H7 (cell line): ENCODE data around the gene HS3ST4. TPM values are rescaled to one million over a fixed set of nuclear protein-coding genes. Genes with fewer than 3 reads are reported as not detected.

Experiments used
- DNase-seq: peaks from one replicate; pipeline ENCODE4 v3.0.0; 2012
- H3K27me3 ChIP-seq: 2 replicates; pipeline ENCODE4 v1.6.0; 2011; ENCODE audit warnings: mild to moderate bottlenecking, low read length; ENCODE audit not compliant: control insufficient read depth, insufficient read depth
- H3K36me3 ChIP-seq: replicated peaks from 2 replicates; pipeline ENCODE4 v1.5.1; 2011; ENCODE audit warnings: low read length; ENCODE audit not compliant: control insufficient read depth, insufficient read depth
- H3K4me3 ChIP-seq: 2 replicates; pipeline ENCODE4 v1.5.1; 2011; ENCODE audit warnings: low read depth, mild to moderate bottlenecking, control low read depth, low read length, moderate library complexity; ENCODE audit not compliant: insufficient read depth
- total RNA-seq: library from RNA; depleted of rRNA; stranded (reverse); fragments of >200 nt; shearing (Covaris generic); gene quantifications from 2 replicates; pipeline ENCODE4 v1.2.3, GENCODE V29; 2014

HS3ST4 gene
- total RNA-seq, 1 experiment from 2014 or later = 1.9 TPM

DNA sequence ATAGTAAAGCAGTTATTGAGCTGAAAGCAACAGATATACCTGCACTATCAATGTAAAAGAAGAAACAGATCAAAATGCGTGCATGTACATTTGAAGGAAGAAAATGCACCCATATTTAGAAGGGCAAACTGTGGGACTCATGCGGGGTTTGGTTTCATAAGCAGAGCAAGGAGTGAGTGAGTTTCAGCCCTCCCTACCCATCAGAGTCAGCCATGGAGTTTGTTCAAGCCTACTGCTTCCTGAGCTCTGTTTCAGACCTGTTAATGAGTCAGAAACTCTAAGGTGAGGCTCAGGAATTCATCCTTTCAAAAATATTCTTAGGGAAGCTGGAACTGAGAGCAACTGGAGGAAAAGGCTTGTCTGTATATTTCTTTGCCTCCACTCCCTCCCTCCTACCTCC is 446.2 kb downstream of the HS3ST4 start:
- no peaks in the 10 kb centered on the region for H3K36me3 ChIP-seq
- no peak for DNase-seq
- H3K27me3 ChIP-seq = no peaks in the 10 kb centered on the region; the same call in 1 of the 2 replicates
- no peak overlapping the region for H3K4me3 ChIP-seq

DNA sequence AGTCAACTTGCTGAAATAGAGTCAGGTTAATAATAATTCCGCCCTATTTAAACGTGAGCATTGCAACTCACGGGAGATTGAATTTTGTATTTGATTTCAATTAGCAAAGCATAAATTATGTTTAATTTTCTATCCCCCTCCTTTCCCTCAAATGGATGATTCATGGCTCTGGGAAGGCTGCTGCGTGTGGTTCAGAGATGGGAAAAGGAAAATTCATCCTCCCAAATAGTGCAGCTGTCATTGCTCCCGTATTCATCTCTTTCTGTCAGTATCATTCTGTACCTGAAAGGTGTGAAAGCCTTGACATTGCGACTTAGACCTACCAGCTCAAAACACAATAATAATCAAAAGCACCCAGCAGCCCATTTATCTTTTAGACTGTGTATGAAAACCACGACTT is 447.3 kb downstream of the HS3ST4 start:
- Histone ChIP-seq H3K27me3 (no peaks in the 10 kb centered on the region; the same call in 1 of the 2 replicates), H3K36me3 (no peaks in the 10 kb centered on the region), H3K4me3 (no peak overlapping the region)
- no peak for DNase-seq

DNA sequence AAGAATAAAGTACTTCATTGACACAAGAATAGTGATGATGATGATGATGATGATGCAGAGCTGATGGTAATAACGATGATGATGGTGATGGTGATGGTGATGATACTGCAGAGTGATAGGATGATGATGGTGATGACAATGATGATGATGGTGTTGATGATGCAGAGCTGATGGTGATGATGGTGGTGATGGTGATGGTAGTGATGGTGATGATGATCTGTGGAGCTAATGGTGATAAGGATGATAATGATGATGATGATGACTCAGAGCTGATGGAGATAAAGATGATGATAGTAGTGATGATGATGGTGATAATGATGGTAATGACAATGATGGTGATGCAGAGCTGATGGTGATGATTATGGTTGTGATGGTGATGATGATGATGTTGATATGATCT is 448.1 kb downstream of the HS3ST4 start:
- H3K27me3 ChIP-seq = no peaks in the 10 kb centered on the region; the same call in 1 of the 2 replicates
- DNase-seq = no peak

DNA sequence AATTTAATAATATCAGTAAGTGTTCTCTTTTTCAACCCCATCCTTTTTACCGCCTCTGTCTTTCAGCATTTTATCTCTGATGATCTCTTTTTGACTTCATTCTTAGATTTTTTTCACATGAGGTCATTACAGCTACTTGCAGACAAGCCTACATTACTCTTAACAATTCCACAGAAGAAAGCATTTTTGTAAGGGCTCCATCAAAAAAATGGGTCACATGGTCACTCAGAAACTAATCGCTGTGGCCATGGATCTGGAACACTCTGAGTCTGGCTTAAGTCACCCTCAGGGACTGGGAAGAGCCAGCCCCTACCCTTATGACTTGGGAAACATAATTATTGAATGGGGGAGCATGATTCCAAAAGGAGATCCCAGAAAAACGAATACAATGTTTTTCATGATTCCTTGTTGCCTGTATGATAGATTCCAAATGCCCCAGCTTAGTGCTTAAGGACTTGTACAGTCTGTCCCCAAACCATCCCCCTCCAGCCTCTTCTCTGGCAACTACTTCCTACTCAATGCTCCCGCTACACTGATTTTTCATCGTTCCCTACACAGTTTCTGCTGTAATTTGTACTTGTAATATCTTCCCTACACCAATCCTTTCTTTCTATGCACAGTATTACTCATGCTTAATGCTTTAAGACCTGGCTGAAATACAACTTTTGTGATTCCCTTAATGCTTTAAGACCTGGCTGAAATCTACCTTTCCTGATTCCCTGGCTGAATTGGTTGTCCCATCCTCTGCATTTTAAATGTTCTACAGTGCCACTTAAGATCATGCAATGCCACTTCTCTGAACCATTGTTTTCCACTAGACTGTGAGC is 457.8 kb downstream of the HS3ST4 start:
- Histone ChIP-seq H3K4me3 (no peak overlapping the region), H3K36me3 (no peaks in the 10 kb centered on the region), H3K27me3 (no peaks in the 10 kb centered on the region; the same call in 1 of the 2 replicates)
- no peak for DNase-seq

More for the DNA sequence above, 448.1 kb downstream of the HS3ST4 start:
- no peak overlapping the region for H3K4me3 ChIP-seq
- no peaks in the 10 kb centered on the region for H3K36me3 ChIP-seq

DNA sequence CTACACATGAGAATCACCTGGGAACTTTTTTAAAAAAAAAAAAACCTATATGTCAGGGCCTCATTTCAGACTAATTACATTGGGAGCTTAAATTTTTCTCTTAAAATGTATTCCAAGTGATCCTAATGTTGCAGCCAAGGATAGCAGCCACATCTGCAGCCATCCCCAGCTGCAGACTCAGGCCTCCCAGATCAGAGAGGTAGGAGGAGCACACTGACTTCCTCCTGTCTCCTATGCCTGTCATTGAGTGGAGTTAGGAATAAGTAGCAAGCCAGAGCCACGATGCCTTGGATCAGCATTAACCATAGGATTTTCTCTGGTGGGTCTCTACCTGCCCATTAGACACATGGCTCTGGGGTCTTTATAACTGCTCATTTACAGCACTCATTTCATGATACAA is 463.5 kb downstream of the HS3ST4 start:
- no peaks in the 10 kb centered on the region for H3K27me3 ChIP-seq
- H3K4me3 ChIP-seq = no peak overlapping the region
- DNase-seq = no peak
- H3K36me3 ChIP-seq = no peaks in the 10 kb centered on the region

DNA sequence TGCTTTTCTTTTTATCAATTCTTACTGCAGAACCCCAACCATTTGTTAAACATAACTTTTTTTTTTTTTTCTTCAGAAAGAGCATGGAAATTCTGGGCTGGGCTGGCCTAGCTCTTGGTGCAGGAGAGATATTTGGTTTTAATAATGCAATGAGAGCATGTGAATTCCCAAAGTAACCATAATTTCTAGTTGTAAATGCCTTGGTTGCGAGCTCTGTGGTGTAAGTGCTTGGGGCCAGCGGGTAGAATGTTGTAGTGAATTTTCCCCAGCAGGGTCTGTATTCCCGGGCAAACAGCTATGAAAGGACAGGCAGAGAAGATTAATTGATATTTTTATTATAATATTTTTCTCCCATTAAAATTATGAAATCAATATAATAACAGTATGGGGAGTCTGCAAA is 465.6 kb downstream of the HS3ST4 start:
- Histone ChIP-seq H3K36me3 (no peaks in the 10 kb centered on the region), H3K27me3 (no peaks in the 10 kb centered on the region), H3K4me3 (no peak overlapping the region)
- DNase-seq = no peak

DNA sequence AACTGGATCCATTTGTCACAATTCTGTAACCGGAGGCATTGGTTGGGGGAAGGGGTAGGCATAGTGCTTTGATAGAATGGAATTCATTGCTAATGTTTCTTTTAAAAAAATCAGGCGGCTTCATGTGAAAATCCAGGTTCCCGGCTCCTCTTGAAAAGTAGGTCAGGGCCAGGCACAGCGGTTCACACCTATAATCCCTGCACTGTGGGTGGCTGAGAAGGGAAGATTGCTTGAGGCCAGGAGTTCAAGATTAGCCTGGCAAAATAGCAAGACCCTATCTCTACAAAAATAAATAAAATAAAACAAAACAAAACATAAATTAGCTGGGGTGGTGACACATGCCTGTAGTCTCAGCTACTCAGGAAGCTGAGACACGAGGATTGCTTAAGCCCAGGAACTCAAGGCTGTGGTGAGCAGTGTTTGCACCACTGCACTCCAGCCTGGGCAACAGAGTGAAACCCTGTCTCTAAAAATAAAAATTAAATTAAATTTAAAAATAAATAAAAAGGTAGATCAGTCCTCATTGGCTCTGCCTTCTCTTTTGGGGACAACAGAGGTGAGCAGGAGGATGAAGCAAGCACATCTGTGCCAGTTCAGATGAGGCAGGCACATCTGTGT is 466.5 kb downstream of the HS3ST4 start:
- Histone ChIP-seq H3K4me3 (no peak overlapping the region), H3K36me3 (no peaks in the 10 kb centered on the region), H3K27me3 (no peaks in the 10 kb centered on the region)
- DNase-seq = no peak

DNA sequence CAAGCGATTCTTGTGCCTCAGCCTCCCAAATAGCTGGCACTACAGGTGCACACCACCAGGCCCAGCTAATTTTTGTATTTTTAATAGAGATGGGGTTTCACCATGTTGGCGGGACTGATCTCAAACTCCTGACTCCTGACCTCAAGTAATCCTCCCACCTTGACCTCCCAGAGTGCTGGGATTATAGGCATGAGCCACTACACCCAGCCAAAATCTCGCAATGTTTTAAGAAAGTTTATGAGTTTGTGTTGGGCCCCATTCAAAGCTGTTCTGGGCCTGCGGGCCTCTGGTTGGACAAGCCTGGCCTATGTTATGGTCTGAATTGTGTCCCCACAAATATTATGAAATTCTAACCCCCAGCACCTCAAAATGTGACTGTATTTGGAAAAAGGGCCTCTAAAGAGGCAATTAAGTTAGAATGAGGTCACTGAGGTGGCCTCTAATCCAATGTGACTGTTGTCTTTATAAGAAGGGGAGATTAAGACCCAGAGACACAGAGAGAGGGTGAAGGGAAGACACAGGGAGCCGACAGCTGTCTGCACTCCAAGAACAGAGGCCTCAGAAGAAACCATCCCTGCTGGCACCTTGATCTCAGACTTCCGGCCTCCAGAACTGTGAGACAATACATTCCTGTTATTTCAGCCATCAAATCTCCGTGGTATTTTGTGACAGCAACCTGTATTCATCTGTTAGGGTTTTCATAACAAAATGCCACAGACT is 469.9 kb downstream of the HS3ST4 start:
- Histone ChIP-seq H3K27me3 (no peaks in the 10 kb centered on the region), H3K36me3 (no peaks in the 10 kb centered on the region), H3K4me3 (no peak overlapping the region)
- no peak for DNase-seq

DNA sequence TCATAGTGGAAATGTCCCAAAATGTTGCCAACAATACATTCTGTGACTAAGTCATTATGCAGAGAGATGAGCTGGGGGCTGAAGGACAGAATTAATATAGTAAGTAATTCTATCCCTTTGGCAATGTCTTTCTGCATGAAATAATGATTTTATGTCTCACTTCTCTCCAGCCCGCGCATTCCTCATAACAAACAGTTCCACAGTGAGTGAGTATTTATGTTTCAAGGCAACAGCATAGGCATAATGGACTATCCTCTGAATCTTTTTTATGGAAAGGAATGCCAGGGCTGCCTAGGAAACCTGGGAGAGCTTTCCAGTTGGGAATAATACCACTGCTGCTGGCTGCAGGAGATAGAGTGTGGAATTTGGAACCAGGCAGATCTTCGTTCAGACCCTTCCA is 477.7 kb downstream of the HS3ST4 start:
- DNase-seq = no peak
- H3K27me3 ChIP-seq = no peaks in the 10 kb centered on the region
- no peak overlapping the region for H3K4me3 ChIP-seq
- no peaks in the 10 kb centered on the region for H3K36me3 ChIP-seq

DNA sequence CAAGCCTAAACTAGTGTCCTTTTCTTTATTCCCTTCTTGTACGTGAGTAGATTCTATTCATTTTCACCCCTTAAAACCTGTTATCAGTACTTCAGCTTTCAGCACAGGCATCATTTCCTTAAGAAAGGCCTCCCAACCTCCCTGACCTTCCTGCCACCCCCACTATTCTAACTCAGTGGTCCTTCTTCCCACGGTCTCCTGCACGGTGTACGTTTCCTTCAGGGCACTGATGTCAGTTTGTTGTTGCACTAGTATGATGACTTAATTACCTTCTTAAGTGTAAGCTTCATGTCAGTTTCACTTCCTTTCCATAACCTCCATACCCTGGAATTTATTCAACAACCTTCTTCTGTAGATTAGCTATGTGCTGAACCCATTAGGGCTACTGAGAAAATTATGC is 484.2 kb downstream of the HS3ST4 start:
- Histone ChIP-seq H3K27me3 (no peaks in the 10 kb centered on the region), H3K36me3 (no peaks in the 10 kb centered on the region), H3K4me3 (no peak overlapping the region)
- no peak for DNase-seq

DNA sequence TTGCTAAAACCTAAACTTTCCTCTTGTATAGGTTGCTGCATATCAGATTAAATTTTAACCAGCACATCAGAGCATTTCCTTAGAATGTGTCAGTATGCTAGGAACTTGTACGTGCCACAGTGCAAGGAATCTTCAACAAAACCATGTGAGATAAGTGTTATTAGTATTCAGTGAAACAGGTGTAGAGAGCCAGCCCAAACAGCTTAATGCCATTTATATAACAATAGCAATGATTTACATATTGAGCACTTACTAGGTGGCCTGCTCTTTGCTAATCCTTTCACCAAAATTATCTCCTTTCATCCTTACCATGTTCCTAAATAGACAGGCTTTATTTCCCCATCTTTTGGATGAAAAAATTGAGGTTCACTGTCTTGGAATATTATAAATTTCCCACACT is 485.7 kb downstream of the HS3ST4 start:
- Histone ChIP-seq H3K36me3 (no peaks in the 10 kb centered on the region), H3K4me3 (no peak overlapping the region), H3K27me3 (no peaks in the 10 kb centered on the region)
- DNase-seq = peak; percentile 35

DNA sequence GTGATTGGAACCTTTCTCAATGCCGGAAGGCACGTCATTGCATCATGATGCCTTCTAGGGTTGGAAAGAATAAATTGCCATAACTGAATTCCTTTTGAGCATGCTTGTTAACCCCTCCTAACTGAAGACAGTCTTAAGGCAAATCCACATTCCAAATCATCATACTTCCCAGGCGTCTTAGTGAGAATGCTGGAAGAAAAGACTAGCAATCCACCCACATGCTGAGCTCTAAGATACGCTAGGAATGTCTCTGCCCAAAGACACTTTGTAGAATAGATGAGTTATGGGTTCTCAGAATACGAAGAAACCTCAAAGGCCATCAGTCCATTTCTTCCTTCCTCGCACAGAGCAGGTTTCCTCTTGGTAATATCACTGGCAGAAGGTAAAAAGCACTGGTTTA is 486.5 kb downstream of the HS3ST4 start:
- Histone ChIP-seq H3K27me3 (no peaks in the 10 kb centered on the region), H3K4me3 (no peak overlapping the region), H3K36me3 (no peaks in the 10 kb centered on the region)
- no peak for DNase-seq

DNA sequence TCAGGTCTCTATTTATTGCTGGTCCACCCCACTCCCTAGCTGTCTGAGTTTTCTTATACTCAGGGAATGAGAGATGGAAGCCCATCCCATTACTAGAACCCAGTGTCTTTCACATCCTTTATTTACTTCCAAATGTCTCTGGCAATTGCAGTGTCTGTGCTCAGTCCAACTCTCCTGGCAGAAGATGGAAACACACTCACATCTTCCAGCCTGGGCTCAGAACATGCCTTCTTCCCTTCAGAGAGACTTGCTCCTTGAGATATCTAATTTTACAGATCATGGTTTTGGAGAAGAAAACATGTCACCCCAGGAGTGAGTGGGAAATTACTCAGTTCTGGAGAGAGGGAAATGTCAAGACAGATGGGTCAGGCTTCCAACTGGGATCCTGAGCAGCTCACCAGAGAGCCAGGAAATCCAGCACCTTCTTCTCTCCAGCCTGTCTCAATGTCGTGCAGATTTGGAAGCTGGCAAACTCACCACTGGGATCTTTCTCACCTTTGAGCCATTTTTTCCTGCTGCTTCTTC is 494.4 kb downstream of the HS3ST4 start:
- Histone ChIP-seq H3K36me3 (no peaks in the 10 kb centered on the region), H3K4me3 (no peak overlapping the region), H3K27me3 (no peaks in the 10 kb centered on the region)
- DNase-seq = no peak
